ENCODE measurements around the gene CNP.
"Not testable (repeated sequence)": the region's sequence is repeated elsewhere in the genome, so short reads cannot be mapped to it uniquely, and the experiment has no call there.

The CNP gene

DNA sequence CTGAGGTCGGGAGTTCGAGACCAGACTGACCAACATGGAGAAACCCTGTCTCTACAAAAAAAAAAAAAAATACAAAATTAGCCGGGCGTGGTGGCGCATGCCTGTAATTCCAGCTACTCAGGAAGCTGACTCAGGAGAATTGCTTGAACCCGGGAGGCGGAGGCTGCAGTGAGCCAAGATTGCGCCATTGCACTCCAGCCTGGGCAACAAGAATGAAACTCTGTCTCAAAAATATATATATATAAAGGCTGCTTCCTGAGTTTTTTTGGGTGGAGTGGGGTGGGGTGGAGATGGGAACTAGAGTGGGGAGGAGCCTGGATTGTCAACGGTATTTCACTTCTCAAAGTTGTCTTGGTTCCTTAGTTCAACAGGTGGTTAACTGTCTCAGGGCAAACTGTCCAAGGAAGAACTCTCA, 43.7 kb downstream of the CNP start:
- DNase-seq, result not testable (repeated sequence)

DNA sequence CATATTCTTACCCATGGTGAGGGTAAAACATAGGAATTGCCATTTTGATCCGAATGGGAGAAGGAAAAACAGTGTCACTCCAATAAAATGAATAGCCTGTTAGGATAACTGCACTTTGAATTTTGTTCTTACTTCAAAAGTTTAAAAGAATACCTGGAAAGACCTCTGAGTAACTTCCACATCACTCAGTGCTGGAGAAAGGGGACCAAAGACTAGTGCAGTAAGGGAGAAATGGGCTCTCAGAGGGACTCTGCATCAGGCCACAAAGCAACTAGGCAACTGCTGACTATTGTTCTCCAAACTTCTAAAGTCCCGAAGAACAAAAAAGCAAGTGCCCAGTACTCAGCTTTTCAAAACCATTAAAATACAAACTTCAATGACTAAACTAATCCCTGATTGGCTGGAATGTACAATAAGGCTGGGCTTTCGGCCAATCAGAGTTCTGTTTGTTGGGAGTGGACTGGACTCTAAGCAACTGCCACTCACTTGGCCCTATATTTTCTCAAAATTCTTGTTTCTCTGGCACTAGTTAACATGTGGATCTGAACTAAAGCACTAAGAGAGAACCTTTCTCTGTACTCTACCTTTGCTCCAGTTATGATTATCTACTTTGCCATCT, 44.4 kb downstream of the CNP start:
- DNase-seq, result no peak

GRCh38 chr17:42012363-42012762, 45.8 kb downstream of the CNP start:
- not testable (repeated sequence) for DNase-seq

- not testable (repeated sequence) for DNase-seq
These were observed 47.1 kb downstream of the CNP start for GRCh38 chr17:42013740-42014139.

- DNase-seq, result peak; percentile 23
These were observed 49.8 kb downstream of the CNP start for GRCh38 chr17:42016411-42016831.

- DNase-seq, result peak; percentile 94
These were observed 50.6 kb downstream of the CNP start, which contains the start of gene DNAJC7 for GRCh38 chr17:42016941-42017865. Gene DNAJC7, minus strand, starts transcription at chr17:42017439. Its CDS starts 23 bp downstream, at chr17:42017416.

DNA sequence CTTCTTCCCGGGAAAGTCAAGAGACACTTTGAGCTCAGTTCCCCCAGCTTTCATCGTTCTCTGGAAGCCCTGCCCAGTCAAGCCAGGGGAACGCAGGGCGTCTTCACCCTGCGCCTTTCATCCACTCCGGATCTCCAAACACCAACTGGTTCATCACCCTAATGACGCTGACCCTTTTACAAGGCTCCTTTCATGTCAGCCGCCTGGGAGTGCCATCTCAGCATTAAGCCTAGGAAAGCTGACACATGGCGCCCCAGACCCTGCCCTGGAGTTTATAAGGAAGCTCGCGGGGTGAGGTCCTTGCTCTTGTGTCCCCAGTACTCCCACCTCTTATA, 51.2 kb downstream of the CNP start:
- DNase-seq, result peak; percentile 40

DNA sequence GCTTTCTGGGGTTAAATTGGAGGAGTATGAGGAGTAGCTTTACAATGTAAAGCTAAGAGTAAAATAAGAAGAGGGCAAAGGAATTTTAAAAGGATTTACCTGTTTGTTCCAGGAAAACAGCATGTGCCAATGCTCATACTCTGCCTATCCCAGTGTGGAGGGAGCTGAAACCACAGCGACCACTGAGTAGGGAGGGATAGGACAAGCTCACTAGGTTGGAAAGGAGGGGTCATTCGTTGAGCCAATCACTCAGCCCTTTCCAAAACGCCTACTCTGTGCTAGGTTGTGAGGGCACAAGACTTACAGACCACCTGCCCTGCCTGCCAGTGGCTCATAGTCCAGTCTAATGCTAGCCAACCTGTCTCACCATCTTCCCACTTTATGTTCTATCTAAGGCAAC, 51.7 kb downstream of the CNP start:
- no peak for DNase-seq

GRCh38 chr17:42018988-42019387, 52.4 kb downstream of the CNP start:
- no peak for DNase-seq

GRCh38 chr17:42019509-42020404, 53.2 kb downstream of the CNP start, which contains the start of gene NKIRAS2:
Gene NKIRAS2, plus strand, starts transcription at chr17:42020090. Its CDS starts 1,488 bp downstream, at chr17:42021578.
- DNase-seq, result peak; percentile 97

DNA sequence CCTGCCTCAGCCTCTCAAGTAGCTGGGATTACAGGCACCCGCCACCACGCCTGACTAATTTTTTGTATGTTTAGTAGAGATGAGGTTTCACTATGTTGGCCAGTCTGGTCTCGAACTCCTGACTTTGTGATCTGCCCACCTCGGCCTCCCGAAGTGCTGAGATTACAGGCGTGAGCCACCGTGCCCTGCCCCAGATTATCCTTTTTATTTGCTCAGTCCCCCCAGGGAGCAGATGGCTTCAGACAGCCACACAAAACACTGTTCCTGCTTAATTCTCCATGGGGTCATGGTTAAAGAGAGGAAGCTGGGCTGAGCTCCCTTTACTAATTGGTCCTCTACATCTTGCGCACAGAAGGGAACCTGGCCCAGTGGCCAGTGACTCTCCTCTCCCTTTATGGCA, 54.2 kb downstream of the CNP start:
- DNase-seq, result not testable (repeated sequence)

DNA sequence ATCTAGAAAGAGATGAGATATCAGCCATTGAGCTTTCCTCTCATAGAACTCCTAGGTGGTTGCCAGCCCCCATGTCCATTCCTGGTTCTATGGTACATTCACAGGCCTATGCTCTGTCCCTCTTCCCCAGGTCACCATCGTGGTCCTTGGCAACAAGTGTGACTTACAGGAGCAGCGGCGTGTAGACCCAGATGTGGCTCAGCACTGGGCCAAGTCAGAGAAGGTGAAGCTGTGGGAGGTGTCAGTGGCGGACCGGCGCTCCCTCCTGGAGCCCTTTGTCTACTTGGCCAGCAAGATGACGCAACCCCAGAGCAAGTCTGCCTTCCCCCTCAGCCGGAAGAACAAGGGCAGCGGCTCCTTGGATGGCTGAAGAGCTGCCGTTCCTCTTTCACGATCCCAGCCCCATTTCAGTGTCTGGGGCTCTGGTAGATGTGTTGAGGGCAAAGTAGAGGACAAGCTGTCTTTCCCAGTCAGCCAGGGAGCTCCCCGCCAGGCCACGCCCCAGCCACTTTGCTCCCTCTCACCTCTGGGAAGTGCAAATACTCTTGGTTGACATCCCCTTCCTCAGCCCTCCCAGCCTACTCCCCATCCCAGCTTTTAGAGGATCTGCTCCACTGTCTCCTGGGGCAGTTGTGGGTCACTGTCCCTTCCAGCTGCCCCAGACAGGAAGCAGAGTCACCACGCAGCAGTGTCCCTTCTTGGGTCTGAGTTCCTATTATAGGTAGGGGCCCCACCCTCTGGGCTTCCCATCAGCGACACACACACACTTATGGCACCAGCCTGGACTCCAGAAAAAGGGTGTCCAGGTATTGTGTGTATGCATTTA, 57.1 kb downstream of the CNP start:
- DNase-seq, result no peak

GRCh38 chr17:42025191-42025579, 58.6 kb downstream of the CNP start:
- no peak for DNase-seq

DNA sequence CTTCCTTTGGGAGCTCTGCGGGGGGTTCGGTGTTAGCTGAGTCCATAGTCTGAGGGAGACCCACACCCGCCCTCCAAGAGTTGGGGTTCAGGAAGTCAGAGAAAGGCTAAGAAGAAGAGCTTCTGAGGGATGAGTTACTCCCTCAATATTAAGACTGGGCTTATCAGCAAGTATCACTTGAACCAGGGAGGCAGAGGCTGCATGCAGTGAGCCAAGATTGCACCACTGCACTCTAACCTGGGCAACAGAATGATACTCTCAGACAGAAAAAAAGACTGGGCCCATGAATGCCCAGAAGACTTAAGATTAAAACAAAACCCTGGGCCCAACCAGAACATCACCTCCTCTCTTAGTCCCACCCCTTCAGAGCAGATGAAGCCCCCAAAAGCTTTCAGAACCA, 59.3 kb downstream of the CNP start:
- no peak for DNase-seq

GRCh38 chr17:42026857-42027589, 60.4 kb downstream of the CNP start:
- DNase-seq, result no peak
